ENCODE measurements around the gene MRPL24.
"Not testable (repeated sequence)": the region's sequence is repeated elsewhere in the genome, so short reads cannot be mapped to it uniquely, and the experiment has no call there.

Gene MRPL24

GRCh38 chr1:156757572-156758253 is 16.8 kb upstream of the MRPL24 start:
- DNase-seq = not testable (repeated sequence)

- no peak for DNase-seq
These were observed 15.5 kb upstream of the MRPL24 start for GRCh38 chr1:156756355-156756754.

- no peak for DNase-seq
These were observed 14.7 kb upstream of the MRPL24 start for GRCh38 chr1:156755527-156755950.

- DNase-seq = no peak
These were observed 13.3 kb upstream of the MRPL24 start for GRCh38 chr1:156754219-156754618.

- DNase-seq = no peak
These were observed 12.1 kb upstream of the MRPL24 start for GRCh38 chr1:156752843-156753482.

- peak; percentile 88 for DNase-seq
These were observed 11.0 kb upstream of the MRPL24 start for GRCh38 chr1:156751757-156752481.

- no peak for DNase-seq
These were observed 10.5 kb upstream of the MRPL24 start, which contains the start of gene HDGF for GRCh38 chr1:156751451-156751756. Gene HDGF (minus strand): TSS chr1:156751675. CDS start chr1:156751429, 246 bp downstream.

GRCh38 chr1:156750711-156751450 is 10.0 kb upstream of the MRPL24 start:
- no peak for DNase-seq

- no peak for DNase-seq
These were observed 9.3 kb upstream of the MRPL24 start for GRCh38 chr1:156750191-156750672.

- DNase-seq = no peak
These were observed 8.7 kb upstream of the MRPL24 start for GRCh38 chr1:156749419-156750118.

GRCh38 chr1:156748670-156749418 is 8.0 kb upstream of the MRPL24 start:
- DNase-seq = no peak

- DNase-seq = no peak
These were observed 7.1 kb upstream of the MRPL24 start for GRCh38 chr1:156747742-156748669.

- peak; percentile 92 for DNase-seq
These were observed 6.1 kb upstream of the MRPL24 start for GRCh38 chr1:156746728-156747631.

GRCh38 chr1:156746406-156746727 is 5.5 kb upstream of the MRPL24 start:
- DNase-seq = no peak

- DNase-seq = no peak
These were observed 5.0 kb upstream of the MRPL24 start for GRCh38 chr1:156745881-156746280.

- DNase-seq = no peak
These were observed 4.0 kb upstream of the MRPL24 start for GRCh38 chr1:156744786-156745419.

- DNase-seq = no peak
These were observed 3.5 kb upstream of the MRPL24 start for GRCh38 chr1:156744344-156744743.

- no peak for DNase-seq
These were observed 2.7 kb upstream of the MRPL24 start for GRCh38 chr1:156743367-156744302.

Data from T1000 (cell line).